Astrocyte of the cerebellum (primary cell): ENCODE measurements around the gene FAM193A.

Source experiments
- DNase-seq: peaks from one replicate; pipeline ENCODE4 v3.0.0-alpha.2; 2011; ENCODE audit warnings: low read depth
- H3K4me3 ChIP-seq: 2 replicates; pipeline ENCODE4 v1.5.1; 2011; ENCODE audit warnings: mild to moderate bottlenecking, low read depth, low read length, moderate library complexity
- CTCF ChIP-seq: IDR thresholded peaks from 2 replicates; pipeline ENCODE4 v1.5.1; 2012; ENCODE audit warnings: low read length, low read depth, moderate library complexity, mild to moderate bottlenecking; ENCODE audit errors: missing control alignments
- in situ Hi-C: cut with HindIII; loops from 2 replicates; pipeline ENCODE4 v1.10.0; 2017; ENCODE audit warnings: low sequenced_read_pairs

FAM193A gene

GRCh38 chr4:2515830-2516550 is 20.5 kb upstream of the FAM193A start:
- in situ Hi-C loops: no loop called here
- H3K4me3 ChIP-seq: no peak overlapping the region
- TF ChIP-seq CTCF: no peak
- DNase-seq: no peak

GRCh38 chr4:2516635-2517034 is 19.8 kb upstream of the FAM193A start:
- no peak for TF ChIP-seq CTCF

GRCh38 chr4:2526559-2526958 is 9.9 kb upstream of the FAM193A start:
- no peak overlapping the region for H3K4me3 ChIP-seq
- in situ Hi-C loops: no loop called here
- no peak for TF ChIP-seq CTCF
- DNase-seq: no peak

More at GRCh38 chr4:2516635-2517034, 19.8 kb upstream of the FAM193A start:
- in situ Hi-C loops: no loop called here
- no peak overlapping the region for H3K4me3 ChIP-seq
- DNase-seq: no peak

- in situ Hi-C loops: no loop called here
- no peak for DNase-seq
- TF ChIP-seq CTCF: no peak
- H3K4me3 ChIP-seq: peak overlapping the region; percentile 63
Measured at GRCh38 chr4:2534904-2535375, 1.5 kb upstream of the FAM193A start.

- in situ Hi-C loops: no loop called here
- no peak for DNase-seq
Measured at GRCh38 chr4:2535376-2536192, 863 bp upstream of the FAM193A start.

More at GRCh38 chr4:2535376-2536192, 863 bp upstream of the FAM193A start:
- H3K4me3 ChIP-seq: peak overlapping the region; percentile 63
- TF ChIP-seq CTCF: peak; percentile 13
